MCF 10A (cell line): ENCODE measurements around the gene AGL. TPM values are rescaled to one million over a fixed set of nuclear protein-coding genes. Genes with fewer than 3 reads are reported as not detected.

Experiments
- BruUV-seq: library from RNA; stranded (reverse); fragments of 400-500 nt; replicated peaks from 2 replicates; lab custom pipeline; 2021; lab: Mats Ljungman, UMichigan
- CTCF ChIA-PET: fragments of 300-600 bp; sonication (Branson Sonifier 250); formaldehyde crosslinking; extraction: SDS; loops from one replicate; lab custom pipeline; 2021; ENCODE audit warnings: antibody characterized with exemption, inconsistent platforms; lab: Yijun Ruan, JAX
- POLR2A ChIA-PET: fragments of 300-600, 350-650 bp; sonication (Branson Sonifier 250); formaldehyde crosslinking; extraction: SDS; loops from one replicate; lab custom pipeline; 2020; ENCODE audit warnings: antibody characterized with exemption, inconsistent platforms; lab: Yijun Ruan, JAX
- DNase-seq: peaks from one replicate; pipeline ENCODE4 v3.0.0-alpha.2; 2018; ENCODE audit not compliant: unreplicated experiment
- H3K27ac Mint-ChIP-seq: one replicate; pipeline ENCODE4 v1.8.0; 2022; ENCODE audit warnings: mild to moderate bottlenecking, low read depth, mixed read lengths; ENCODE audit not compliant: unreplicated experiment
- H3K27me3 Mint-ChIP-seq: one replicate; pipeline ENCODE4 v1.8.0; 2022; ENCODE audit warnings: mixed read lengths; ENCODE audit not compliant: insufficient read depth, unreplicated experiment
- H3K36me3 Mint-ChIP-seq: one replicate; pipeline ENCODE4 v1.8.0; 2022; ENCODE audit warnings: mild to moderate bottlenecking, moderate library complexity, mixed read lengths; ENCODE audit not compliant: insufficient read depth, unreplicated experiment
- H3K4me1 Mint-ChIP-seq: one replicate; pipeline ENCODE4 v1.8.0; 2022; ENCODE audit warnings: mixed read lengths; ENCODE audit not compliant: insufficient read depth, unreplicated experiment
- H3K4me3 Mint-ChIP-seq: one replicate; pipeline ENCODE4 v1.8.0; 2022; ENCODE audit warnings: mild to moderate bottlenecking, moderate library complexity, mixed read lengths; ENCODE audit not compliant: unreplicated experiment
- H3K9me3 Mint-ChIP-seq: one replicate; pipeline ENCODE4 v1.8.0; 2022; ENCODE audit warnings: mixed read lengths; ENCODE audit not compliant: unreplicated experiment
- CTCF ChIP-seq: fragments of 200-600 bp; IDR thresholded peaks from one replicate; pipeline ENCODE4 v1.8.0; 2022; ENCODE audit warnings: antibody characterized with exemption, mild to moderate bottlenecking; ENCODE audit not compliant: unreplicated experiment
- intact Hi-C: fragments of 100-400 bp; cut with micrococcal nuclease; formaldehyde crosslinking; loops from 2 replicates; pipeline ENCODE4 v1.14.1; 2022
- total RNA-seq: library from RNA; stranded (reverse); gene quantifications from 2 replicates; pipeline ENCODE4 v1.2.3, GENCODE V29; 2022

AGL gene
- total RNA-seq, 1 experiment from 2014 or later: 8.9 TPM

GRCh38 chr1:99858286-99858685 lies 8.1 kb downstream of the AGL start:
- no peaks in the 10 kb centered on the region for H3K27me3 Mint-ChIP-seq
- intact Hi-C loops: no loop called here
- no peaks in the 10 kb centered on the region for H3K9me3 Mint-ChIP-seq
- H3K4me3 Mint-ChIP-seq: no peak overlapping the region
- POLR2A ChIA-PET: no interaction called here
- no TSS peak for BruUV-seq
- peaks cover 17% of the 10 kb centered on the region for H3K36me3 Mint-ChIP-seq
- no peak for DNase-seq
- CTCF ChIA-PET: interaction anchor here (0.5 kb wide), 1 partner anchor 677 kb away, joined by 3 read pairs; no protein-coding TSS in a partner anchor
- TF ChIP-seq CTCF: no peak
- no peaks in the 10 kb centered on the region for H3K4me1 Mint-ChIP-seq
- no peak overlapping the region for H3K27ac Mint-ChIP-seq

- H3K27ac Mint-ChIP-seq: no peak overlapping the region
- no TSS peak for BruUV-seq
- ChIA-PET POLR2A (no interaction called here), CTCF (interaction anchor here (0.5 to 0.6 kb wide), 2 partner anchors 12 to 209 kb away, joined by 3 to 5 read pairs; no protein-coding TSS in a partner anchor)
- no peaks in the 10 kb centered on the region for H3K4me1 Mint-ChIP-seq
- no peaks in the 10 kb centered on the region for H3K27me3 Mint-ChIP-seq
- H3K36me3 Mint-ChIP-seq: peaks cover 22% of the 10 kb centered on the region
- no peak overlapping the region for H3K4me3 Mint-ChIP-seq
- no peak for TF ChIP-seq CTCF
- no peaks in the 10 kb centered on the region for H3K9me3 Mint-ChIP-seq
- intact Hi-C loops: no loop called here
- DNase-seq: no peak
These were observed 8.7 kb downstream of the AGL start for GRCh38 chr1:99858881-99859280.

- BruUV-seq: no TSS peak
- Mint-ChIP-seq H3K4me1 (no peaks in the 10 kb centered on the region), H3K4me3 (no peak overlapping the region), H3K27me3 (no peaks in the 10 kb centered on the region), H3K27ac (no peak overlapping the region), H3K9me3 (no peaks in the 10 kb centered on the region), H3K36me3 (peaks cover 19% of the 10 kb centered on the region)
- TF ChIP-seq CTCF: no peak
- intact Hi-C loops: no loop called here
- no peak for DNase-seq
- ChIA-PET POLR2A (interaction anchor here (1.6 kb wide), 1 partner anchor 10 kb away, joined by 5 read pairs; no protein-coding TSS in a partner anchor), CTCF (interaction anchor here (1.1 kb wide), 1 partner anchor 596 kb away, joined by 3 read pairs; no protein-coding TSS in a partner anchor)
These were observed 10.5 kb downstream of the AGL start for GRCh38 chr1:99860703-99861102.

- no peak for TF ChIP-seq CTCF
- Mint-ChIP-seq H3K27ac (no peak overlapping the region), H3K4me1 (no peaks in the 10 kb centered on the region), H3K36me3 (peaks cover 24% of the 10 kb centered on the region), H3K27me3 (no peaks in the 10 kb centered on the region), H3K9me3 (no peaks in the 10 kb centered on the region), H3K4me3 (no peak overlapping the region)
- ChIA-PET CTCF (interaction anchor here (0.6 to 0.7 kb wide), 2 partner anchors 56 to 94 kb away, joined by 3 read pairs; no protein-coding TSS in a partner anchor), POLR2A (no interaction called here)
- no peak for DNase-seq
- intact Hi-C loops: no loop called here
- BruUV-seq: no TSS peak
These were observed 17.5 kb downstream of the AGL start for GRCh38 chr1:99867682-99868081.
